Measurements from ENCODE around the gene BCKDHB. TPM values are rescaled to one million over a fixed set of nuclear protein-coding genes. Genes with fewer than 3 reads are reported as not detected.

The BCKDHB gene
- total and polyA plus RNA-seq, 2 of the 4 experiments (the other 2 are of a cell fraction), result 11.2 to 11.8 TPM

DNA sequence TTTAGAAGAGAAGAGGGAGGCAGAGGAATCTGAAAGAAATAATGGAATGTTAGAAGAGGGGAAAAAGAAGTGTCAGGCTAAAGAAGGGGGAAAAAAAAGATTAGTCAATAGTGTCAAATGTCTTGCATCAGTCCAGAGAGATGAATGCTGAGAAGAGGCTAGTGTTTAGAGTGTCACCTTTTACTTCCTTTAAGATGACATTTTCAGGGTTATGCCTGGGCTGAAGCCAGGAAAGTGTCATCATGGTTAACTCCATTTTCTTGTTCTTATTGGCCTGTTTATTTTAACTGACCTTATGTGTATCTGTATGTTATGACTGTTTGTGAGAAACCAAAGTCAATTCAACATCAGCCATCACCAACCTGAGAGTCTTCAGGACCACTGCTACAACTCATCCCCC, 15.0 kb upstream of the BCKDHB start:
- no peak overlapping the region for H2BK5ac ChIP-seq (ENCODE audit: low read depth, low read length, poor library complexity, severe bottlenecking)
- ATAC-seq (ENCODE audit: low read depth) (no peak), DNase-seq (no peak)
- dilution Hi-C loops (cut with HindIII; ENCODE audit: low sequenced_read_pairs, unreplicated experiment), result loop anchor here (25.0 kb wide), 1 partner anchor 129 kb away; no protein-coding TSS in a partner anchor
- H3K79me1 ChIP-seq (ENCODE audit: low read depth in 1 of 2, low read length in 2 of 2), result no peaks in the 10 kb centered on the region
- in situ Hi-C loops (cut with MboI; ENCODE audit: low sequenced_read_pairs), result no loop called here
- no peak overlapping the region for H2BK15ac ChIP-seq (ENCODE audit: low read depth, low read length)
- H3K4ac ChIP-seq (ENCODE audit: low read depth, low read length), result no peak overlapping the region
- no peak overlapping the region for H3K14ac ChIP-seq (replicated peaks; ENCODE audit: low read depth, low read length)
- no peak overlapping the region for H3K56ac ChIP-seq (ENCODE audit: extremely low read depth, insufficient read depth, low read length)
- no peak overlapping the region for H3K4me2 ChIP-seq (ENCODE audit: low read depth, low read length)
- H2BK20ac ChIP-seq (ENCODE audit: low read depth, low read length), result no peak overlapping the region
- no peak overlapping the region for H2AFZ ChIP-seq (replicated peaks; ENCODE audit: low read length, poor library complexity)
- H2AK5ac ChIP-seq (ENCODE audit: low read depth, low read length), result no peak overlapping the region
- H2BK120ac ChIP-seq (ENCODE audit: low read depth, low read length), result no peak overlapping the region
- H3K4me3 ChIP-seq (ENCODE audit: insufficient read depth, low read depth, low read length), result no peak overlapping the region
- intact Hi-C loops (cut with micrococcal nuclease), result loop anchor here (5.0 kb wide), 1 partner anchor 224 kb away; no protein-coding TSS in a partner anchor
- H4K8ac ChIP-seq (ENCODE audit: low read depth in 2 of 2, low read length in 2 of 2), result no peak overlapping the region
- no peak overlapping the region for H4K5ac ChIP-seq (ENCODE audit: low read depth, low read length)
- CTCF ChIA-PET, result no interaction called here
- H3K9me1 ChIP-seq (ENCODE audit: insufficient read depth, low read length), result no peaks in the 10 kb centered on the region
- TF ChIP-seq MAFK (IDR thresholded peaks at IDR 0.05; ENCODE audit: low read depth, low read length) (no peak), MXI1 (IDR thresholded peaks at IDR 0.05; ENCODE audit: borderline replicate concordance, low read depth, low read length) (no peak), RCOR1 (IDR thresholded peaks at IDR 0.05; ENCODE audit: insufficient replicate concordance, low read length) (no peak), FOS (IDR thresholded peaks at IDR 0.05; ENCODE audit: low read depth, low read length) (no peak), BHLHE40 (IDR thresholded peaks at IDR 0.05; ENCODE audit: low read depth, low read length) (no peak), ELK1 (IDR thresholded peaks at IDR 0.05; ENCODE audit: borderline replicate concordance, low read depth, low read length) (no peak), NFE2L2 (IDR thresholded peaks at IDR 0.05; ENCODE audit: low read depth, low read length) (no peak), CEBPB (IDR thresholded peaks at IDR 0.05; ENCODE audit: low read depth, low read length) (no peak), CTCF (conservative IDR thresholded peaks at IDR 0.05; ENCODE audit: low read depth, low read length) (no peak), MAZ (IDR thresholded peaks at IDR 0.05; ENCODE audit: borderline replicate concordance, low read depth, low read length) (no peak), RAD21 (IDR thresholded peaks at IDR 0.05; ENCODE audit: low read length) (no peak), CHD1 (IDR thresholded peaks at IDR 0.05; ENCODE audit: low read depth, low read length) (no peak), SMC3 (IDR thresholded peaks at IDR 0.05; ENCODE audit: low read depth, low read length) (no peak), POLR2A (IDR thresholded peaks at IDR 0.05; ENCODE audit: low read depth, low read length) (no peak), RFX5 (IDR thresholded peaks at IDR 0.05; ENCODE audit: low read depth, low read length) (no peak)
- TF ChIP-seq, protein P1, sequence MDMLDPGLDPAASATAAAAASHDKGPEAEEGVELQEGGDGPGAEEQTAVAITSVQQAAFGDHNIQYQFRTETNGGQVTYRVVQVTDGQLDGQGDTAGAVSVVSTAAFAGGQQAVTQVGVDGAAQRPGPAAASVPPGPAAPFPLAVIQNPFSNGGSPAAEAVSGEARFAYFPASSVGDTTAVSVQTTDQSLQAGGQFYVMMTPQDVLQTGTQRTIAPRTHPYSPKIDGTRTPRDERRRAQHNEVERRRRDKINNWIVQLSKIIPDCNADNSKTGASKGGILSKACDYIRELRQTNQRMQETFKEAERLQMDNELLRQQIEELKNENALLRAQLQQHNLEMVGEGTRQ (IDR thresholded peaks at IDR 0.05; ENCODE audit: low read depth, low read length), result no peak
- H3K23ac ChIP-seq (ENCODE audit: low read depth, low read length), result no peak overlapping the region
- POLR2A ChIA-PET (ENCODE audit: unreplicated experiment), result no interaction called here
- H2AK9ac ChIP-seq (replicated peaks; ENCODE audit: low read depth, low read length, poor library complexity), result no peak overlapping the region
- H3K9me3 ChIP-seq (ENCODE audit: control insufficient read depth, insufficient read depth, low read length), result no peaks in the 10 kb centered on the region
- H3K4me1 ChIP-seq (ENCODE audit: control insufficient read depth, insufficient read depth, low read length), result no peaks in the 10 kb centered on the region
- no peak overlapping the region for H3K27ac ChIP-seq (ENCODE audit: insufficient read depth, low read length)
- no peaks in the 10 kb centered on the region for H4K20me1 ChIP-seq (ENCODE audit: insufficient read depth, low read length)
- no peak overlapping the region for H4K91ac ChIP-seq (ENCODE audit: insufficient read depth, low read depth, low read length)
- no peak overlapping the region for H3K18ac ChIP-seq (ENCODE audit: low read depth, low read length)
- H3K9ac ChIP-seq (ENCODE audit: low read depth, low read length), result no peak overlapping the region
- no TSS peak for BruUV-seq (replicated peaks)
- H3K36me3 ChIP-seq (ENCODE audit: control insufficient read depth, insufficient read depth, low read length), result no peaks in the 10 kb centered on the region
- H3K27me3 ChIP-seq (ENCODE audit: control insufficient read depth, insufficient read depth, low read length), result peaks cover 2% of the 10 kb centered on the region

All from IMR-90 (cell line).